Ovary (tissue), 9 donors: ENCODE data around the gene CNOT6. TPM values are rescaled to one million over a fixed set of nuclear protein-coding genes. Genes with fewer than 3 reads are reported as not detected.

Experiments used
- DNase-seq, 5 donors: peaks; one replicate each; pipeline ENCODE4 v3.0.0-alpha.2; 2019 to 2020
- H3K27ac ChIP-seq, 2 donors: fragments of 200-600 bp; one replicate each; pipeline versions ENCODE4 v1.5.1 to v1.8.0; 2019 to 2022
- H3K27me3 ChIP-seq: fragments of 200-600 bp; one replicate; pipeline ENCODE4 v1.8.0; 2022
- H3K36me3 ChIP-seq: fragments of 200-600 bp; sonication (generic); one replicate; pipeline ENCODE4 v1.5.1; 2019
- H3K4me1 ChIP-seq: one replicate; pipeline ENCODE4 v1.8.1; 2013; ENCODE audit warnings: mild to moderate bottlenecking, moderate library complexity; ENCODE audit not compliant: insufficient read depth
- H3K4me3 ChIP-seq: fragments of 200-600 bp; sonication (generic); one replicate; pipeline ENCODE4 v1.5.1; 2017
- H3K9me3 ChIP-seq, 2 donors: fragments of 200-600 bp in 1 of 2; sonication (generic) in 1 of 2; one replicate each; pipeline versions ENCODE4 v1.5.1 to v1.8.1; 2013 to 2019; ENCODE audit warnings: mild to moderate bottlenecking in 1 of 2, moderate library complexity in 1 of 2
- EP300 ChIP-seq: sonication (generic); formaldehyde crosslinking; IDR thresholded peaks from one replicate; pipeline ENCODE4 v1.6.1; 2017; ENCODE audit warnings: antibody characterized with exemption
- POLR2A ChIP-seq: fragments of 450-650 bp; IDR thresholded peaks from one replicate; pipeline ENCODE4 v1.6.1; 2017; ENCODE audit warnings: antibody characterized with exemption, mild to moderate bottlenecking, moderate library complexity
- WGBS, 3 donors: extraction: QIAGEN DNeasy Blood & Tissue Kit in 1 of 3; methylation state at CpG; one replicate each; pipeline versions ENCODE4 v1.1.5 to v1.1.7; 2013 to 2017; 5-methylcytosine and 5-hydroxymethylcytosine counted together
- intact Hi-C, 4 donors: fragments of 100-400 bp; cut with DNase I; formaldehyde crosslinking; loops; one replicate each; pipeline versions ENCODE4 v1.11.0 to v1.15.1; 2022 to 2023
- polyA plus RNA-seq, 2 donors: library from polyadenylated mRNA; stranded (reverse); fragments of 200-250 nt in 1 of 2; fragments of 350-450 nt in 1 of 2; fragmentation: Illumina TruSeq in 1 of 2; extraction: RNeasy Lipid Tissue Mini Kit (QIAGEN cat#74804) in 1 of 2; gene quantifications; one replicate each; pipeline ENCODE4 v1.2.3, GENCODE V29; 2013 to 2014
- total RNA-seq, 7 donors: library from RNA; depleted of rRNA in 2 of 7; stranded (reverse); fragments of >200 nt in 2 of 7; fragmentation: NEBNext Ultra II Directional in 3 of 7; extraction: Animal tissue kit (Norgen Biotek cat#: 25700) in 3 of 7; gene quantifications; one replicate each; pipeline versions ENCODE4 v1.1.0 to v1.2.4, GENCODE V29; 2016 to 2023
- TF ChIP-seq, protein P1 (sequence below), 3 donors: fragments of 450-650 bp in 2 of 3; fragments of 200-600 bp in 1 of 3; IDR thresholded peaks; one replicate each; pipeline versions ENCODE4 v1.5.1 to v1.8.0; 2016 to 2022; ENCODE audit warnings: antibody characterized with exemption in 3 of 3, mild to moderate bottlenecking in 1 of 3
- donor health status: DM: no; HTN: no; CAD: no; lungs with moderate emphysema.
- donor health status: DM: no; HTN: no; CAD: no.
- donor health status: Bipolar disorder and iron deficiency.
- donor health status: DM: yes; HTN: yes; CAD: no.
- donor health status: DM: no; HTN: no; CAD: no.
- donor health status: DM: yes; HTN: yes; CAD: no.

Gene CNOT6
- total and polyA plus RNA-seq, 9 donors: 10.3 to 24.9 (median 16.4) TPM

GRCh38 chr5:180575571-180575970 lies 81.4 kb downstream of the CNOT6 start:
- Histone ChIP-seq H3K9me3 (no peaks in the 10 kb centered on the region), H3K36me3 (no peaks in the 10 kb centered on the region), H3K27ac (no peak overlapping the region), H3K4me3 (no peak overlapping the region), H3K4me1 (no peaks in the 10 kb centered on the region), H3K27me3 (no peaks in the 10 kb centered on the region)
- TF ChIP-seq POLR2A (no peak), EP300 (no peak)
- TF ChIP-seq, protein P1, sequence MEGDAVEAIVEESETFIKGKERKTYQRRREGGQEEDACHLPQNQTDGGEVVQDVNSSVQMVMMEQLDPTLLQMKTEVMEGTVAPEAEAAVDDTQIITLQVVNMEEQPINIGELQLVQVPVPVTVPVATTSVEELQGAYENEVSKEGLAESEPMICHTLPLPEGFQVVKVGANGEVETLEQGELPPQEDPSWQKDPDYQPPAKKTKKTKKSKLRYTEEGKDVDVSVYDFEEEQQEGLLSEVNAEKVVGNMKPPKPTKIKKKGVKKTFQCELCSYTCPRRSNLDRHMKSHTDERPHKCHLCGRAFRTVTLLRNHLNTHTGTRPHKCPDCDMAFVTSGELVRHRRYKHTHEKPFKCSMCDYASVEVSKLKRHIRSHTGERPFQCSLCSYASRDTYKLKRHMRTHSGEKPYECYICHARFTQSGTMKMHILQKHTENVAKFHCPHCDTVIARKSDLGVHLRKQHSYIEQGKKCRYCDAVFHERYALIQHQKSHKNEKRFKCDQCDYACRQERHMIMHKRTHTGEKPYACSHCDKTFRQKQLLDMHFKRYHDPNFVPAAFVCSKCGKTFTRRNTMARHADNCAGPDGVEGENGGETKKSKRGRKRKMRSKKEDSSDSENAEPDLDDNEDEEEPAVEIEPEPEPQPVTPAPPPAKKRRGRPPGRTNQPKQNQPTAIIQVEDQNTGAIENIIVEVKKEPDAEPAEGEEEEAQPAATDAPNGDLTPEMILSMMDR (IDR thresholded peaks at IDR 0.05): no peak
- intact Hi-C loops: no loop called here
- no peak for DNase-seq
- WGBS, 3 donors: 30 to 50% (median 33%) methylated on average over 2 of the region's 2 CpGs

- Histone ChIP-seq H3K4me3 (no peak overlapping the region), H3K36me3 (no peaks in the 10 kb centered on the region), H3K4me1 (no peaks in the 10 kb centered on the region), H3K27me3 (no peaks in the 10 kb centered on the region), H3K27ac (no peak overlapping the region), H3K9me3 (no peaks in the 10 kb centered on the region)
- WGBS, 3 donors: 75 to 82% (median 79%) methylated on average over 6 of the region's 6 CpGs
- no peak for DNase-seq
- TF ChIP-seq, protein P1 (IDR thresholded peaks at IDR 0.05): no peak
- TF ChIP-seq EP300 (no peak), POLR2A (no peak)
- intact Hi-C loops: no loop called here
Observed at GRCh38 chr5:180580681-180581080, 86.5 kb downstream of the CNOT6 start.

- no peaks in the 10 kb centered on the region for H3K27me3 ChIP-seq
- no peak for TF ChIP-seq POLR2A
- no peaks in the 10 kb centered on the region for H3K36me3 ChIP-seq
- no peaks in the 10 kb centered on the region for H3K4me1 ChIP-seq
- no peak overlapping the region for H3K4me3 ChIP-seq
- intact Hi-C loops: no loop called here
- no peak for DNase-seq
- H3K9me3 ChIP-seq: no peaks in the 10 kb centered on the region
- no peak overlapping the region for H3K27ac ChIP-seq
- 64 to 81% (median 73%) methylated on average over 2 of the region's 2 CpGs for WGBS, 3 donors
Observed at GRCh38 chr5:180583738-180584137, 89.6 kb downstream of the CNOT6 start.

- no peaks in the 10 kb centered on the region for H3K27me3 ChIP-seq
- no peak overlapping the region for H3K4me3 ChIP-seq
- intact Hi-C loops: no loop called here
- TF ChIP-seq, protein P1 (IDR thresholded peaks at IDR 0.05): no peak
- no peak for TF ChIP-seq EP300
- TF ChIP-seq POLR2A: no peak
- no peaks in the 10 kb centered on the region for H3K4me1 ChIP-seq
- H3K27ac ChIP-seq: no peak overlapping the region
- WGBS, 3 donors: 84 to 87% (median 85%) methylated on average over 3 of the region's 3 CpGs
- H3K9me3 ChIP-seq: no peaks in the 10 kb centered on the region
- no peak for DNase-seq
- H3K36me3 ChIP-seq: no peaks in the 10 kb centered on the region
Observed at GRCh38 chr5:180586204-180586603, 92.0 kb downstream of the CNOT6 start.

GRCh38 chr5:180586870-180587269 lies 92.7 kb downstream of the CNOT6 start:
- DNase-seq: no peak
- intact Hi-C loops: no loop called here
- Histone ChIP-seq H3K27ac (no peak overlapping the region), H3K27me3 (no peaks in the 10 kb centered on the region), H3K9me3 (no peaks in the 10 kb centered on the region), H3K4me1 (no peaks in the 10 kb centered on the region), H3K4me3 (no peak overlapping the region), H3K36me3 (no peaks in the 10 kb centered on the region)
- TF ChIP-seq POLR2A: no peak
- TF ChIP-seq, protein P1 (IDR thresholded peaks at IDR 0.05): no peak
- no peak for TF ChIP-seq EP300
- WGBS, 3 donors: 93 to 94% (median 94%) methylated on average over 10 of the region's 10 CpGs
